Hepatocyte (in vitro differentiated cells): ENCODE results near the gene S1PR3. TPM values are rescaled to one million over a fixed set of nuclear protein-coding genes. Genes with fewer than 3 reads are reported as not detected.

Experiments used
- DNase-seq: peaks from one replicate; pipeline ENCODE4 v3.0.0-alpha.2; 2016; ENCODE audit warnings: low spot score
- H2AFZ ChIP-seq: fragments of 200-600 bp; sonication (generic); 2 replicates; pipeline ENCODE4 v1.6.0; 2016; ENCODE audit warnings: antibody characterized with exemption, mild to moderate bottlenecking
- H3K27ac ChIP-seq: fragments of 200-600 bp; sonication (generic); 2 replicates; pipeline ENCODE4 v1.5.1; 2016; ENCODE audit warnings: mild to moderate bottlenecking
- H3K27me3 ChIP-seq: fragments of 200-600 bp; sonication (generic); 2 replicates; pipeline ENCODE4 v1.6.1; 2016
- H3K36me3 ChIP-seq: fragments of 200-600 bp; sonication (generic); replicated peaks from 2 replicates; pipeline ENCODE4 v1.5.1; 2016; ENCODE audit warnings: low read depth; ENCODE audit not compliant: insufficient read depth
- H3K4me1 ChIP-seq: fragments of 200-600 bp; sonication (generic); 2 replicates; pipeline ENCODE4 v1.5.1; 2016; ENCODE audit warnings: mild to moderate bottlenecking, moderate library complexity; ENCODE audit not compliant: insufficient read depth
- H3K4me2 ChIP-seq: fragments of 200-600 bp; sonication (generic); 2 replicates; pipeline ENCODE4 v1.6.0; 2016
- H3K4me3 ChIP-seq: fragments of 200-600 bp; sonication (generic); 2 replicates; pipeline ENCODE4 v1.5.1; 2016; ENCODE audit warnings: mild to moderate bottlenecking
- H3K79me2 ChIP-seq: fragments of 200-600 bp; sonication (generic); 2 replicates; pipeline ENCODE4 v1.6.0; 2017; ENCODE audit warnings: mild to moderate bottlenecking
- H3K9me2 ChIP-seq: fragments of 200-600 bp; sonication (generic); replicated peaks from 2 replicates; pipeline ENCODE4 v1.6.0; 2017; ENCODE audit warnings: mild to moderate bottlenecking; ENCODE audit not compliant: insufficient read depth
- H3K9me3 ChIP-seq: fragments of 200-600 bp; sonication (generic); 2 replicates; pipeline ENCODE4 v1.5.1; 2016; ENCODE audit warnings: low read depth, mild to moderate bottlenecking
- H4K20me1 ChIP-seq: fragments of 200-600 bp; sonication (generic); 2 replicates; pipeline ENCODE4 v1.6.0; 2016; ENCODE audit warnings: mild to moderate bottlenecking; ENCODE audit not compliant: insufficient read depth, poor library complexity, severe bottlenecking
- EZH2 ChIP-seq: fragments of 200-600 bp; sonication (generic); IDR thresholded peaks from 2 replicates; pipeline ENCODE4 v1.6.1; 2016; ENCODE audit warnings: antibody characterized with exemption, mild to moderate bottlenecking, borderline replicate concordance
- EZH2phosphoT487 ChIP-seq: fragments of 200-600 bp; sonication (generic); IDR thresholded peaks from one replicate; pipeline ENCODE4 v1.6.1; 2018; ENCODE audit warnings: antibody characterized with exemption, mild to moderate bottlenecking, low read depth, moderate library complexity; ENCODE audit not compliant: unreplicated experiment, severe bottlenecking
- WGBS: methylation state at CpG from one replicate; pipeline ENCODE4 v1.1.6; 2016; ENCODE audit warnings: low lambda C conversion rate; ENCODE audit errors: missing lambda C conversion rate; 5-methylcytosine and 5-hydroxymethylcytosine counted together
- polyA plus RNA-seq: library from polyadenylated mRNA; unstranded; fragments of >200 nt; fragmentation: Nextera tagmentation; extraction: Ambion mirVana; gene quantifications from 2 replicates; pipeline ENCODE4 v1.2.1, GENCODE V29; 2016
- total RNA-seq: library from RNA; depleted of rRNA; stranded (reverse); fragments of >200 nt; gene quantifications from 2 replicates; pipeline ENCODE4 v1.2.3, GENCODE V29; 2014
- TF ChIP-seq, protein P1 (sequence below): fragments of 200-600 bp; sonication (generic); IDR thresholded peaks from 2 replicates; pipeline ENCODE4 v1.5.1; 2016; ENCODE audit warnings: antibody characterized with exemption, mild to moderate bottlenecking; ENCODE audit not compliant: poor library complexity

Gene S1PR3
- total and polyA plus RNA-seq, 2 experiments from 2014 or later = 21.4 to 46.1 TPM

DNA sequence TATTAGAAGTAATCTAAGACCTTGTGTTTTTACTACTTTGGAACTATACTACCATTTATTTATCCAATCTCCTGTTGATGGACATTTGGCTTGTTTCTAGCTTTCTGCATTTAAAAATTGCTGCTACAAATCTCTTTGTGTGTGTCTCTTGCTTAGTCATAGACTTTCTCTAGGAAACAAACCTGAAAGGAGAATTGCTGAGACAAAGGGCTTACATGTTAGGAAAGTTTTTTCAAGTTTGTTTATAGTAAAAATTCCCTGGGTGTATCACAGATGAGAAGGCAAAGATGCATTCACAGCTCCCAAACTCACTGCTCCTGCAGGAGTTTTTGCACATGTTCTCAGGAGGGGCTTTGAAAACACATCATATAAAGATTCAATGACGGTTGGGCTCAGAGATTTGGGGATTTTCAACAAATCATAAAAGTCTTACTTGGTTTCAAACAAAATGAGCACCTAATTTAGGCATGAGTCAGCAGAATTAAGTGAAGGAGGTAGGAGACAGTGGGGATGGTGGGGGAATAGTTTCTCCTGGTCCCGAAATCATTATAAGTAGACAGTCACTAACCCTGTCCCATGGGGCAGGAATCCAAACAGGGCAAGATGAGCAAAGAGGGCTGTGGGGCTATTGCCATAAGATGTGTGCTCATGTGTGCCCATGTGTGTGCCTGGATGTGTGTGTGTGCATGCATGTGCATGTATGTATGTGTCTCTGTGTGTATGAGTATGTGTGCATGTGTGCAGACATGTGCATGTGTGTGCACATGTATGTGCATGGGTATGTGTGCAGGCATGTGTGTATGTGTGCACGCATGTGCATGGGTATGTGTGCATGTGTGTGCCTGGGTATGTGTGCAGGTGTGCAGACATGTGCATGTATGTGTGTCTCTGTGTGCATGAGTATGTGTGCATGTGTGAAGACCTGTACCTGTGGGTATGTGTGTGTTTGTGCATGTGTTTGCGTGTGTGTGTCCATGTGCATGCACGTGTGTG lies 43.4 kb upstream of the S1PR3 start:
- Histone ChIP-seq H2AFZ (no peak overlapping the region), H3K79me2 (no peaks in the 10 kb centered on the region), H3K36me3 (no peaks in the 10 kb centered on the region), H3K4me1 (peaks cover 23% of the 10 kb centered on the region), H3K27ac (no peak overlapping the region), H3K27me3 (no peaks in the 10 kb centered on the region), H3K4me2 (no peak overlapping the region), H4K20me1 (no peaks in the 10 kb centered on the region), H3K4me3 (no peak overlapping the region), H3K9me3 (no peaks in the 10 kb centered on the region), H3K9me2 (no peaks in the 10 kb centered on the region)
- 45% methylated on average over 5 of the region's 5 CpGs for WGBS
- no peak for DNase-seq
- TF ChIP-seq EZH2phosphoT487 (no peak), EZH2 (no peak)
- TF ChIP-seq, protein P1, sequence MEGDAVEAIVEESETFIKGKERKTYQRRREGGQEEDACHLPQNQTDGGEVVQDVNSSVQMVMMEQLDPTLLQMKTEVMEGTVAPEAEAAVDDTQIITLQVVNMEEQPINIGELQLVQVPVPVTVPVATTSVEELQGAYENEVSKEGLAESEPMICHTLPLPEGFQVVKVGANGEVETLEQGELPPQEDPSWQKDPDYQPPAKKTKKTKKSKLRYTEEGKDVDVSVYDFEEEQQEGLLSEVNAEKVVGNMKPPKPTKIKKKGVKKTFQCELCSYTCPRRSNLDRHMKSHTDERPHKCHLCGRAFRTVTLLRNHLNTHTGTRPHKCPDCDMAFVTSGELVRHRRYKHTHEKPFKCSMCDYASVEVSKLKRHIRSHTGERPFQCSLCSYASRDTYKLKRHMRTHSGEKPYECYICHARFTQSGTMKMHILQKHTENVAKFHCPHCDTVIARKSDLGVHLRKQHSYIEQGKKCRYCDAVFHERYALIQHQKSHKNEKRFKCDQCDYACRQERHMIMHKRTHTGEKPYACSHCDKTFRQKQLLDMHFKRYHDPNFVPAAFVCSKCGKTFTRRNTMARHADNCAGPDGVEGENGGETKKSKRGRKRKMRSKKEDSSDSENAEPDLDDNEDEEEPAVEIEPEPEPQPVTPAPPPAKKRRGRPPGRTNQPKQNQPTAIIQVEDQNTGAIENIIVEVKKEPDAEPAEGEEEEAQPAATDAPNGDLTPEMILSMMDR = no peak

DNA sequence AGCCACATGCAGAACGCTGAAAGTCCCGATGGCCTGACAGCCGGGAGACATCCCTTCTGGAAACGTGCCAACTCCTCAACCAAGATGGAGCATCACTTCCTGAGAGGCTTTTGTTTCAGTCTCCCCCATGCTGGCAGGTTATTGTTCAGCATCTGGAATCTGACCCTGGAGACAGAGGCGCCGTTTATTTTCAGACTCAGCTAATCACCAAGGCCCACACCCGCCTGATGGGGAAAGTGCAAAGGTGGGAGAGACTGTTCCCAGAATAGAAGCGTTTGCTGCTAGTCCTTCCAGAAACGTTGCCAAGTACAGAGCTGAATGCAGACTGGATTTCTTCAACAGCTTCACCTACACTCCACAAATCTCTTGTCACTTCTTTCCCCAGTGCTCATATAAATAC lies 41.8 kb upstream of the S1PR3 start:
- Histone ChIP-seq H3K79me2 (no peaks in the 10 kb centered on the region), H3K9me3 (no peaks in the 10 kb centered on the region), H3K9me2 (no peaks in the 10 kb centered on the region), H3K27ac (peak overlapping the region; percentile 55), H3K4me1 (peaks cover 23% of the 10 kb centered on the region), H4K20me1 (no peaks in the 10 kb centered on the region), H3K4me3 (no peak overlapping the region), H3K4me2 (peak overlapping the region; percentile 9), H3K36me3 (no peaks in the 10 kb centered on the region), H2AFZ (no peak overlapping the region), H3K27me3 (no peaks in the 10 kb centered on the region)
- peak; percentile 46 for DNase-seq
- TF ChIP-seq EZH2 (no peak), EZH2phosphoT487 (no peak)
- TF ChIP-seq, protein P1 = no peak
- WGBS = 22% methylated on average over 9 of the region's 9 CpGs

DNA sequence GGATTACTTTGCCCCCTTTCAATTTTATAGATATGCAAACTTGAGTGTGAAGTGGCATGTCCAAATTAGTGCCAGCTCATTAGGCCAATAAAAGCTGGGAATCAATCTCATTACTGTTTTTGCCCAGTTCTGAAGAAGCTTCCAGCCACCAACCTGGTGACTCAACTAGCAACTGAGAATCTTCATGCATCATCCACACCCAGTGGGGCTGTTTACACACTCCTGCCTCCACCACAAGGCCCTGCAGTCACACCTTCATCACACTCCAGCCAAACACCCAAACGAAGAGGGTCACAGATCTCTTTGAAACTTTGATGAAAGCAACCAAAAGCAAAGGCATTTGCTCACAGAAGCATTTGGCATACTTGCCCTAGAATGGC lies 41.3 kb upstream of the S1PR3 start:
- Histone ChIP-seq H3K9me3 (no peaks in the 10 kb centered on the region), H2AFZ (no peak overlapping the region), H3K36me3 (no peaks in the 10 kb centered on the region), H4K20me1 (no peaks in the 10 kb centered on the region), H3K4me2 (peak overlapping the region; percentile 9), H3K9me2 (no peaks in the 10 kb centered on the region), H3K27me3 (no peaks in the 10 kb centered on the region), H3K27ac (peak overlapping the region; percentile 55), H3K79me2 (no peaks in the 10 kb centered on the region), H3K4me3 (no peak overlapping the region), H3K4me1 (peaks cover 23% of the 10 kb centered on the region)
- no peak for TF ChIP-seq EZH2phosphoT487
- no peak for TF ChIP-seq EZH2
- WGBS = 67% methylated on average over 1 of the region's 1 CpG
- DNase-seq = no peak

DNA sequence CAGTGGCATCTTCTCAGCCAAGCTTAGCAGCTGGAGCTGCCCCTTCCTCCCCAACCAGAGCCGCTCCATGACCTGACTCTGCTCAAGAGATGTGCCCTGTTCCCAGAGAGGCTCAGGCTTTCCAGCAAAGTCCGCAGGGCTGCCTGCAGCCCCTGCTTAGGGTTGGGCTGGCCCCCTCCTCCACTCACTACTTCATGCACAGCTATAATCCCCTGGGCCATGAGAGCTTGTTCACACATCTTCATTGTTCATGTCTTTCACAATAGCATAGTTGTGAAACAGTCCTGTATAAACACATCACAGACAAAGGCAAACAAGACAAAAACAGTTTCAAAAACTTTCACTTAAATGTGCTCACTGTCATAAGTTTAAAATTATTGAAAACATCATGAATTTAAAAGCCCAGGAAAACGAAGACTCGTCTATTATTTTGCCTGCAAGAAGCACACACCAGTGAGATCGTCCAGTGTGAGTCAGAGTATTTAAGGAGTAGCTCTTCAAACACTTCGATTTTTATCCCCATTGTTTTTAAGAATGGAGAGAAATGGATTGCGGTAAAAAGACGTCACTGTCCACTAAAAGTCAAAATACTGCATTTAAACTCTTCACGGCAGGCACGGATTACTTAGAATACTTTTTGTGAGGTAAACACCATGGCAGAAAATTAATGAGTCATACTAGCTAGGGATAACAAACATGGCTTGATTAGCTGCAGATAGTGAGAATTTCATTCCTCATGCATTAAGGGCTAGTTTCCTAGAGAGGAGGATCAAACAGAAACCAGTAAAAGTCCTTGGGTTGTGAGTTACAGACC lies 40.7 kb upstream of the S1PR3 start:
- H3K9me2 ChIP-seq = no peaks in the 10 kb centered on the region
- no peak overlapping the region for H2AFZ ChIP-seq
- no peaks in the 10 kb centered on the region for H3K9me3 ChIP-seq
- no peaks in the 10 kb centered on the region for H4K20me1 ChIP-seq
- H3K27me3 ChIP-seq = no peaks in the 10 kb centered on the region
- 43% methylated on average over 10 of the region's 10 CpGs for WGBS
- no peaks in the 10 kb centered on the region for H3K79me2 ChIP-seq
- TF ChIP-seq EZH2 (no peak), EZH2phosphoT487 (no peak)
- TF ChIP-seq, protein P1 = no peak
- no peak for DNase-seq
- peak overlapping the region; percentile 9 for H3K4me2 ChIP-seq
- peaks cover 23% of the 10 kb centered on the region for H3K4me1 ChIP-seq
- no peaks in the 10 kb centered on the region for H3K36me3 ChIP-seq
- H3K27ac ChIP-seq = peak overlapping the region; percentile 55
- no peak overlapping the region for H3K4me3 ChIP-seq
